HG03432 (cell line): Measurements from ENCODE around the gene SYCE3.
A peak's percentile ranks its signal among the peaks of the same experiment; 100 is the strongest.

Source experiments
- ATAC-seq: cut with Tn5 transposase; IDR thresholded peaks from one replicate; pipeline ENCODE4 v1.9.1; 2021; ENCODE audit warnings: mild to moderate bottlenecking, moderate library complexity; ENCODE audit not compliant: unreplicated experiment

Gene SYCE3

DNA sequence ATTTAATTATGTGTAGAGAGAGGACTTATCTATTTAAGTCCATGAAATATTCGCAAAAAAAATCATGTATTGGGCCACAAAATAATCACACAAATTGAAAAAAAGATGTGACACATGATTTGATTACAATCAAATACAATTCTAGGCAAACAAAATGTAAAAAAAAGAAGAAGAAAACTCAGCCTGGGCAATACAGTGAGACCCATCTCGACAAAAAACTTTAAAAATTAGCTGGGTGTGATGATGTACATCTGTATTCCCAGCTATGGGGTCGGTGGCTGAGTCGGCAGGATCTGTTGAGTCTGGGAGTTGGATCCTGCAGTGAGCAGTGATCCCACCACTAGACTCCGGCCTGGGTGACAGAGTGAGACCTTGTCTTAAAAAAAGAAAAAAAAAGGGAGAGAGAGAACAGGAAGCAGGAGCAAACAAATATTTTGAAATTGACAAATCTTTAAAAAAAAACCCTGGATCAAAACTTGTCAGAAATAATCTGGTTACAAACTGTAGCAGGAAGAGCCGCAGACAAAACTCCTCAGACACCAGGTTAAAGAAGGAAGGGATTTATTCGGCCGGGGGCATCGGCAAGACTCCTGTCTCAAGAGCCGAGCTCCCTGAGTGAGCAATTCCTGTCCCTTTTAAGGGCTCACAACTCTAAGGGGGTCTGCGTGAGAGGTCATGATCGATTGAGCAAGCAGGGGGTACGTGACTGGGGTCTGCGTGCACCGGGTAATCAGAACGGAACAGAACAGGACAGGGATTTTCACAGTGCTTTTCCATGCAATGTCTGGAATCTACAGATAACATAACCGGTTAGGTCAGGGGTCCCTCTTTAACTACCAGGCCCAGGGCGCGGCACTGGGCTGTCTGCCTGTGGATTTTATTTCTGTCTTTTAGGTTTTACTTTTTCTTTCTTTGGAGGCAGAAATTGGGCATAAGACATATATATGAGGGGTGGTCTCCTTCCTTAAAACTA is 29.6 kb downstream of the SYCE3 start:
- no peak for ATAC-seq

DNA sequence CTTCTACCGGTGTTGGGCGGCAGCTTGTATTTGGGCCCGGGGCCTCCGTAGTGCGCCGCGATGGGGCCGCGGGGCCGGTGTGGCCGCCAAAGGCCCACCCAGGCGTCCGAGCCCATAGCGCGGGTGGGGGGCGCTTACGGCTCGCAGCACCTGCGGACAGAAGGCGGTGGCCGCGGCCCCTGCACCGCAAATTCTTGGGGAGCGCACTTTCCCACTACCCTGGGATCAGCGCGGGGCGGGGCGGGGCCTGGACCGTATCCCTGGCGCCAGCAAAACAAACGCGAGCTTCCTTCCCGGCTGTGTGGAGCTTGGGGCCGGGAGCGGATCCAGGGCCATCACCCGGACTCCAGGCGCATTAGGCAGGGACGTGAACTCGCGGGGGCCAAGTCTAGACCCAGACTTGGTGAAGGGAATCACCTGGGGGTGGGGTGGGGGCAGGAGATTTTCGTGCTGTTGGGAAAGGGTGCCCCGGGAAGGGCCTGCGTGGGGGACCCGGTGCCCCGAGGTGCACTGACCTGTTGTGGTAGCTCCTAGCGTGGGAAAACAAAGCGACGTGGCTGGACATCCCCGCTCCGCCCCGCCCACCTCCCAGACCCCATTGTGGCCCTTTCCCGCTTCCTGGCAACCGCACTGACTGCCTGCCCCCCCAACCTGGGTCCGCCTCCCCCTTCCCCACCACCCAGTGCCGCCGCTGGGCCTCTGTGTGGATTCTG is 30.6 kb downstream of the SYCE3 start:
- no peak for ATAC-seq

DNA sequence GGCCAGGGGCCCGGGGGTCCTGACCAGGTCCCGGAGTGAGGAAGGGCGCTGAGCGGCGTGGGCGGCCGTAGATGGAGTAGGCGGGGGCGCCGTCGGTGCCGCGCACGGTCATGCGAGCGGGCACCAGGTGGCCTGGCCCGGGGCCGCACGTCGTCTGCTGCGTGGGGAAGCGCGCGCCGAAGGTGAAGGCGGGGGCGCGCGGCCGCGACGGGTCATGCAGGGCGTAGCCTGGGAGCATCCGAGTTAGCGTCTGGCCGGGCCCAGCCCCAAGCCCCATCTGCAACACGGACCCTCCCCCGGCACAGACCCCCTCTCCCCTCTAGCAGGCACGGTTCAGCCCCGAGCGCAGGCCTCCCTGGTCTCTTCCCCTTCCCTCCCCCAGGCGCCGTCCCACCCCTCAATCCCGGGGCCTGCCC is 31.2 kb downstream of the SYCE3 start:
- peak; percentile 25 for ATAC-seq

DNA sequence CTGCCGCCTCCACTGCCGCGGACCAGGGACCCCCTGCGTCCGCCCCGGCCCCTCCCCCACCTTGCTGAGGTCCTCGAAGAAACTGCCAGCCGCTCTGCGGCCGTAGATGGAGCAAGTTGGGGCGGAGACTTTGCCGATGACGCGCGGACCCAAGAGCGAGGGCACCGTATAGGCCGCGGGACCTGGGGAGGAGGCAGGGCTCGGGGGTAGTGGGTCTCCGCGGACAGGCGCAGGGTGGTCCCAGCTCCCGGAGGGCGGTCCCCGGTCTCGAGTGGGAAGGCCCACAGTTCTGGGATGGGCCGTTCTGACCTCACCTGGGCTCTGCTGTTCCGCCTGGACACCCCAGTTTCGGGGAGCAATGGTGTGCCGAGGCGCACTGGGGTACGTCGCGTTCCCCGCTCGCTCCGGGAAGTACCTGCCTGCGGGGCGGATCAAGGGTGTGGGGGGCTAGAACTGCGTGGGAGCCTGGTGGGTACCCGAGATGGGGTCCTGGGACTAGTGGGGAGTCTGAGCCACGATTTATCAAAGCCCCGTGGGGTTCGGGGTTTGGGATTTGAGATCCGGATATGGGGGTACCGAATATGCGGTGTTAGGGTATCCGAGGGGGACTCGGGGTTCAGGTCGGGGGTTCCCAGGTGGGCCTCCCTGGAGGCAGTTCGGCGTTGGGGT is 31.7 kb downstream of the SYCE3 start:
- ATAC-seq: no peak

DNA sequence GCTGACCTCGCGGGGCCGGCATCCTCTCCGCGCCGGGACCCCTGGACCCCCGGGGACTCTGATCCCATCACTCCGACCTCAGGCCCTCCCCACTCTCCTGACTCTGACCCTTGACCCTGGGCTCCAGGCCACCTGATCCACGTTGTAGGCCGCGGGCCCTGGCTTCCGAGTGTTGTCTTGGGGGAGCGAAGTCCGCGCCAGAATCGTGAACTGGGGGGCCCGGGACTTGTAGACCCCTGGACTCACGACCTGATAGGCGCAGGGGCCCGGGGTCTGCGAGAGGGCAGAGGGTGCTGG is 32.2 kb downstream of the SYCE3 start:
- no peak for ATAC-seq

DNA sequence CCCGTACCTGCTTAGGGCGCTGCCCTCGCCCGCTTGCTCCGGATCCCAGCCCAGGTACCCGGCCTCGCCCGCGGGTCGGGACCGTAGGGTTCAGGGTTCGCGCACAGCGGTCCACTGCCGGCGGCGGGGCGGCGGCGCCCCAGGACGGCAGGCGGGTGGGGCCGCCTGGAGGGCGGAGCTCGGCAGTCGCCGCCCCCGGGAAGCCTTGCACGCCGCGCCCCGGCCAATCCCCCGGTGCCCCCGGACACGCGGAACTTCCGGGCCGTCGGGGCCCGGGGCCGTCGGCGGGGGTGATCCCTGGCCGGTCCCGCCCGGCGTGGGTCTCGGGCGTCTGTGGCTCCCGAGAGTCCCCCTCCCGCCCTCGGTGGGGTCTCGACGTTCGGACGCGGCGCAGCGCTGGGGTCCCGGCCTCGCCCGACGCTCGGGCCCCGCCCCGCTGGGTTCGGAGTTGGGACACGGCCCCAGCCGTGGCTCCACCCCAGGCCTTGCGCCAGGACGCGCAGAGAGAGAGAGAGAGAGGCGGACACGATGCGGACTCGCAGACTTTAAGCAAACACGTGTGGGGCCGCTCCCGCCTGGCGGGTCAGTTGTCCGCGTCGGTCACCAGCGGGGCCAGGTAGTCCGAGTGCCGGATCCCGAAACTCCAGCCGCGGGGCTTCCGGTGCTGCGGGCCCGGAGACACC is 32.7 kb downstream of the SYCE3 start, which contains the start of gene TYMP:
Gene TYMP, minus strand, starts transcription at position 116 of the 683 bp plus-strand sequence. CDS start 303 bp downstream, outside the sequence.
- ATAC-seq: peak; percentile 15

DNA sequence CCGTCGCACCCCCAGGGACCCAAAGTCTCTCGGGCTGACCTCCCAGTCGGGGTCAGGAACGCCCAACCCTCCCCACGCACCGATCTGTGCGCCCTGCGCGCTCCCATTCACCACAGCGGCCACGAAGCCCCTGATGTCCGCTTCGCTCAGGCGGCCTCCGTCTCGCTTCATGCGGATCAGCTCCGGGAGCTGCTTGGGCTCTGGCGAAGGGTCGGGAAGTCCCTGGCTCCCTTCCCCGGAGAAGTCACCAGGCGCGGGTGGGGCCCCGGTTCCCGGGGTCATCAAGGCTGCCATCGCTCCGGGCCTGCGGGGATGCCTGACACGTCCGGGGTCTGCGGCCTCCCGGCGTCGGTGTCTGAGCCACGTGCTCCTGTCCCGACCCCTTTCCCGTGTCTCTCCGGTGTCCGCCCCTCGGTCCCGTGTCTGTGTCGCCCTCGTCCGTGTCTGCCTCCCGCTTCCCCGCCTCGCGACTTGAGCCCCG is 33.3 kb downstream of the SYCE3 start:
- no peak for ATAC-seq

DNA sequence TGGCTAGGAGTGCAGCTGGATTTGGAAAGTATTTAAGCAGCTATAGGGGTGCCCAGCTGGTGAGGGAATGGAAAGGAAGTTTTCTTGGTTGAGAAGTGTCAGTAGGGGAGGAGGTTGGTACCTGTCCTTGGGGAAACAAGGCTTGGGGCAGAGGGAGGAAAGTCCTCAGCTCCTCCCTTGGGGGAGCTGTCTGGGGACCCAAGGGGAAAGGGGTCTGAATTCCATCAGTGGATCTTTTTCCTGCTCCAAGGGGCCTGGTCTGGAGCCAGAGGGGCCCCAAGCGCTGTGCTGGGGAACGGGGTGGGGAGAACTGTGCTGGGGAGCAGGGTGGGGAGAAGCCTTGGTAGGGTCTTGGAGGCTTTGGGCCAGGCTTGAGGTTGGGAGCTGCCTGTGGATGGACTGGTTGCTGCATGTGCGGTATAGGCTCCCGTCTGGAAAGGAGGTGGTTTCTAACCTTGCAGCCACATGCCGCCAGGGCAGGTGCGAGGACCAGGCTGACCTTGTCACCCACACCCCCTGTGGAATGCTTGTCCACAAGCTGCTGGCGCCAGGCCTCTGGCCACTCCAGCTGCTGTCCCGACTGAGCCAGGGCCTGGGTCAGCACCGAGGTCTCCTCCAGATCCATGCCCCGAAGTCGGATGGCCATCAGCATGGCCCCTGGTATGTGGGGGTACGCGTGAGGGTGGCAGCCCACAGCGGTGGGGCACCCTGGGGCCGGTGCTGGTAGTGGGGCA is 33.9 kb downstream of the SYCE3 start:
- no peak for ATAC-seq

DNA sequence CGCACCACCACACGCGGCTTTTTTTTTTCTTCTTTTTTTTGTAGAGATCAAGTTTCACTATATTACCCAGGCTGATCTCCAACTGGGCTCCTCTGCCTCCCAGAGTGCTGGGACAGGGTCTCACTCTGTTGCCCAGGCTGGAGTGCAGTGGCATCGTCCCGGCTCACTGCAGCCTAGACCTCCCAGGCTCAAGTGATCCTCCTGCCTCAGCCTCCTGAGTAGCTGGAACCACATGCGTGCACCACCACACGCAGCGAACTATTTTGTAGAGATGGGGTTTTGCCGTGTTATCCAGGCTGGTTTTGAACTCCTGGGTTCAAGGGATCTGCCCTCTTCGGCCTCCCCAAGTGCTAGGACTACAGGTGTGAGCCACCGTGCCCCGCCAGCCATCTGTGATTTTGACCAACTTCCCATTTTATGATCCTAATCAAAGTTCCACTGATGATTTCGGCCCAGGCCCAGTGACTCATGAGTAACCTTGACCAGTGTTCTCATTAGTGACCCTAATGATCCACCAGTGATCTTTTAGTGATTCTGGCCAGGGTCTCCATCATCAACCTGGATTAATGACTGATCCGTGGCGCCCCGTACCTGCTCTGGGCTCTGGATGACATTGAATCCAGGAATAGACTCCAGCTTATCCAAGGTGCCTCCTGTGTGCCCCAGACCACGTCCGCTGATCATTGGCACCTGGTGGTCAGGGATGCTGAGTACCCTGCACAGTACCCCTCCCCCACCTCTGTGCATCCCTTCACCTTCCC is 34.6 kb downstream of the SYCE3 start:
- ATAC-seq: no peak

DNA sequence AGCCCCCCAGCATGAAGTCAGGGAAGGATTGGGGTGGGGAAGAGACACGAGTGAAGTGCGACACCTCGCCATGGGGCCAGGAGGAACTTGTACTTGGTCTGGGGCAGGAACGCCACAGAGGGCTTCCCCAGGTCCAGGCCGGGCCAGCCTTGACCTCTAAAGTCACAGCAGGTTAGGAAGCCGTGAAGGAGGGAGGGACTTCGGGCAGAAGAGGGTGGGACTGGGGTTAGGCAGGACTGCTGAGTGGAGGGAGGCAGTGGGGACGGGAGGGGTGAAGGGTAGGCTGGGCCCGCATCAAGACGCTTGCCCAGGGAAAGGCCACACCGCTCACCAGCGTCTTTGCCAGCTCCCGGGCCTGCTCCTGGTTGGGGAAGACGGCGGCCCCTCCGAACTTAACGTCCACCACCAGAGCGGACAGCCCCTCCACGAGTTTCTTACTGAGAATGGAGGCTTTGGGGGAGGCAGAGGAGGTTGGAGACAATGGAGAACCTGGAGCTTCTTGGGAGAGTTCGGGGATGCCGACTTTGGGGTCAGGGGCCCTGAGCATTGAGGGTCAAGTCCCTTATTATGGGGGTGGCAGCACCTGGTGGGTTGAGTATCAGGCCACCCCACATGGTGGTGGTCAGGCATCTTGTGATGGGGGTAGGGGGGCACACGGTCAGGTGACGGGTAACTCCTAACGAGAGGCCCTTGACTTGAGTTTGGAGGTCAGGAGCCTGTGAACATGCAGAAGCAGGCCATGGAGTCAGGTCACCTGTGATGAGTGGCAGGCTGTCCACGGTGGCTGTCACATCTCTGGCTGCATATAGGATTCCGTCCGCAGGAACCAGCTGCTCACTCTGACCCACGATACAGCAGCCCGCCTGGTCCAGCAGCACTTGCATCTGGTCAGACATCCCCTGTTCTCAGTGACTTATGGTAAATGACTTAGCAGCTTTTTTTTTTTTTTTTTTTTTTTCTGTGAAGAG is 35.6 kb downstream of the SYCE3 start:
- ATAC-seq: no peak

DNA sequence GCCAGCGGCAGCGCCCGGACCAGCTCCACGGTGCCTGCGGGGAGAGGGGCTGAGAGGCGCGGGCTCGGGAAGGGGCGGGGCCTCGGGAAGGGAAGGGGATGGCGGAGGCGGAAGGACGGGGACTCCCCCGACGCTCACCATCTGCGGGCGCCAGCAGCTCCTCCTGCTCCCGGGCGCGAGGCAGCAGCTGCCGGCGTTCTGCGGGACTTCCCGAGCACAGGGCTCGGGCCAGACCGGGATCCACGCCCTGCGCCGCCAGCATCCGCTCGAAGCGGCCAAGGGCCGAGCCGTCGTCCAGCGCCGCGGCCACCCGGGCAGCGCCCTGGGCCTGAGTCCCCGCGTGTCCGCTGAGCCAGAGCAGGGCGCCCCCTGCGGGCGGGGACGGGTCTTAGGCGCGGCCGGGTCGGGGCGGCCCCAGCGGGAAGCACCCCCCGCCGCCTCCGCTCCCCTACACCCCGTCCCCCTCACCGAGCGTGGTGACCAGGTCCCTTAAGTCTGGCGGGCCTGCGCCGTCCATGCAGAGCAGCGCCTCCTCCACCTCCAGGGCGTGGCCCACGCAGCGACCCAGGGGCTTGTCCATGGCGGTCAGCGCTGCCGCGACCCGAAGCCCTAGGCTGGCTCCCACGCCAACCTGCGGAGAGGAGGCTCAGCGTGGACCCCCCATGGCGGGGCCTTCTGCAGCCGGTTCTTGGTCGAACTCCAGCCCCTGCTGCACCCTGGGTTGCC is 36.4 kb downstream of the SYCE3 start:
- ATAC-seq: peak; percentile 34

DNA sequence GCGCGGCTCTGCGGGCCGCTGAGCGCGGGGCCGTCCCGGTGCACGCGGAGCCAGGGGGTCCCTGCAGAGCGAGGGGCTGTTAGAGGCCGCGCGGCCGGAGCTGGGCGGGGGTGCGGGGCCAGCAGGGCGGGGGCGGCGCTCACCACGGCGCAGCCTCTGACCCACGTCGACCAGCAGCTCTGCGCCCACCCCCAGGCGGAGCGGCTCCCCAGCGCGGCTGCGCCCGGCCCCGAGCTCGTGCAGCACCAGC is 36.9 kb downstream of the SYCE3 start:
- ATAC-seq: no peak

DNA sequence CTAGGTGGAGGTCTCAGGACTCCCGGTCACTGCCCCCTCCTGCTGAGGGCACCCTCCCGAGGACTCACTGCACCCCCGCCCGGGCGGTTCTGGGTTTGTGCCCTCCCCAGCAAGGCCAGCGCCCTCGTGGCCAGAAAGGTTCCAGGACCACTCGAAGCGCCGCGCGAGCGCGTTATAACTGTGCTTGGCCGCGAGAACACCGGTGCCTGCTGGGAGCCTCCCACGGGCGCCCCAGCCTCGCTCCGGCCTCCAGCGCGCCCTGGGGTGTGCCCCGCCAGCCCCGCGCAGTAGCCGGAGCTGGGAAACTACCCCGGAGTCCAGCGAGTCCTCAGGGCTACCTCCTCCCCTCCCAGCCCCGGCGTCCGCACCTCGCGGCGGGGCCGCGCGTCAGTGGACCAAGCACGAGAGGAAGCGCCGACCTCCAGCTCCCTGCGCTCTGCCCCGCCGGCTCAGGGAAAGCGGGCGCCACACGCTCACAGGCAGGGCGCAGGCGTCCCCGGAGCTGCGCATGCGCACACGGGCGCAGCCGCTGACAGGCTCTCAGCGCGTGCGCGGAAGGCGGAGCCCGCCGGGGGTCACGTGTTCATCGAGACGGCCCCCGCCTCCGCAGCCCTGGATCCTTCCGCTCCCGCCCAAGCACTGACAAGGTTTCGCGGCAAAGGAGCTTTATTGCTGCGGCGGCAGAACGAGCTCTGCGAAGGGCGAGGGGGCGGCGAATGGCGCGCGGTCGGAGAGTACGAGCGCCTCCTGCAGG is 37.4 kb downstream of the SYCE3 start, which contains the start of gene SCO2:
Gene SCO2, minus strand, starts transcription at position 495 of the 754 bp plus-strand sequence. CDS start 1,187 bp downstream, outside the sequence.
- peak; percentile 37 for ATAC-seq

DNA sequence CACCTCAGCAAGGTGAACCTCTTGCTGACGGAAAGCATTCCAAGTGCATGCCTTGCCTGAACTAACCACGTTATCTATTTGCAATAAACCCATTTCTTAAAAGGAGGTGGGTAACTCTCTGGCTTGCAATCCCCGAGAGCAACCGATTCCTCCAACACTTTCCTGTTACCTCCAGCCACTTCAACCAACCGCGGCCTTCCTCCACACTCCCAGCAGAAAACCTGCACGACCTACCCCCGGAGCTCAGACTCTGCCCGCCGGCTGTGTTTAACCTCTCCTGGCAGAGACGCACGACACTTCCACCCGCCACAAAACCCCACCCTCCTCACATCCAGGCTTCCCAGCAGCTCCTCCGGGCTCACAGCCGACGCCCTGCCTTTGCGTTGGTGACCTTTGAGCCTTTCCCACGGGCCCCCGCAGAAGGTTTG is 38.0 kb downstream of the SYCE3 start:
- ATAC-seq: no peak

DNA sequence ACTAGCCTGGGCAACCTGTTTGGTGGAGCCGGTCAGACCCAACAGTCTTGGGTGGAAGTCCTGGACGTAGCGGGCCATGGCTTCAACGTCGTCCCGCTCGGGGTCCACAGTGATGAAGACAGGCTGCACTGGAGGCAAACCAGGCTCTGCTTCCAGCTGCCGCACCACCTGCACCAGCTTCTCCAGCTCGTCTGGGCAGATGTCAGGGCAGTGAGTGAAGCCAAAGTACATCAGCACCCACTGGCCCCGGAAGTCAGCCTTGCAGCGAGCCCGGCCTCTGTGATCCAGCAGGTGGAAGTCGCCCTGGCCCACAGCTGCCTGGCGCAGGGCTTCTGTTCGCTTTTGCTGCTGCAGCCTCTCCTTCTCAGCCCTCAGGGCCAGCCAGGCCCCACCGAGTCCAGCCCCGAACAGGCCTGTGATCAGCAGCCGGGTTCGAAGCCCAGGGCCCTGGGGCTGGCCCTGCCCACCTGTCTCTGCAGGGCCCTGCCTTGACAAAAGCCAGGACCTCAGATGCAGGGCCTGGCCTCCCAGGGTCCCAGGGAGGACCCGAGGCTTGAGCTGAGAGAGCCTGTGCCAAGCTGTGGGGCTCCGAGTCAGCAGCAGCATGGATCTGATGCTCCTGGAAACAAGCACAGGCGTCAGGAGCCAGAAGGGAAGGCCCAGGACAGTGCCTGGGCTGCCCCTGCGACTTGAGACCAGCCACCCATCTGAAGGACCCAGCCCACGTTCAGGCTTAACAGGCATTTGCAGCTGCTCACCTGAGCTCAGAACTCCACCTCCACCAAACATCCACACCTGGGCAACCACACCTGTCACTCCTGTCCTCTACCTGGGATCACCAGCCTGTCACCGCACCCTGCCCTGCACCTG is 38.7 kb downstream of the SYCE3 start:
- no peak for ATAC-seq

DNA sequence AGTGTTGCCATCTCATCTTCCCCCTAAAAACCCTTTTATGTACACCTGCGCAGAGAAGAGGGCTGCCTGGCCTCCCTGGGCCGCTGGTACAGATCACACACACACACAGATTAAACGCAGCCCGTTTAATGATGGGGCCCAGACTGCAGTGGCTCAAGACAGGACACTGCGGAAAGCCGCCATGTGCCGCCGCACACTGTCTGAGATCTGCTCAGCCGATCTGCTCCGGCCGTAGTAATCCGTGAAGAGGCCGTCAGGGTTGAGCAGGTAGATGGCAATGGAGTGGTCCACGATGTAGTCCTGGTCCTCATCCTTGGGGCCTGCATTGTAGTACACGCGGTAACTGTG is 39.3 kb downstream of the SYCE3 start:
- no peak for ATAC-seq
